ENCODE measurements around the gene ANKRD40.

- TF ChIP-seq, protein P1, sequence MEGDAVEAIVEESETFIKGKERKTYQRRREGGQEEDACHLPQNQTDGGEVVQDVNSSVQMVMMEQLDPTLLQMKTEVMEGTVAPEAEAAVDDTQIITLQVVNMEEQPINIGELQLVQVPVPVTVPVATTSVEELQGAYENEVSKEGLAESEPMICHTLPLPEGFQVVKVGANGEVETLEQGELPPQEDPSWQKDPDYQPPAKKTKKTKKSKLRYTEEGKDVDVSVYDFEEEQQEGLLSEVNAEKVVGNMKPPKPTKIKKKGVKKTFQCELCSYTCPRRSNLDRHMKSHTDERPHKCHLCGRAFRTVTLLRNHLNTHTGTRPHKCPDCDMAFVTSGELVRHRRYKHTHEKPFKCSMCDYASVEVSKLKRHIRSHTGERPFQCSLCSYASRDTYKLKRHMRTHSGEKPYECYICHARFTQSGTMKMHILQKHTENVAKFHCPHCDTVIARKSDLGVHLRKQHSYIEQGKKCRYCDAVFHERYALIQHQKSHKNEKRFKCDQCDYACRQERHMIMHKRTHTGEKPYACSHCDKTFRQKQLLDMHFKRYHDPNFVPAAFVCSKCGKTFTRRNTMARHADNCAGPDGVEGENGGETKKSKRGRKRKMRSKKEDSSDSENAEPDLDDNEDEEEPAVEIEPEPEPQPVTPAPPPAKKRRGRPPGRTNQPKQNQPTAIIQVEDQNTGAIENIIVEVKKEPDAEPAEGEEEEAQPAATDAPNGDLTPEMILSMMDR (IDR thresholded peaks at IDR 0.05): no peak
- TF ChIP-seq POLR2A (IDR thresholded peaks at IDR 0.05): no peak
Measured at GRCh38 chr17:50676065-50676975, 31.4 kb downstream of the ANKRD40 start.
